PFSK-1 (cell line): ENCODE results near the gene MEG3.

ENCODE experiments used
- FOXP2 ChIP-seq: optimal IDR thresholded peaks from 2 replicates; pipeline ENCODE3; 2011; ENCODE audit warnings: borderline replicate concordance, control low read depth, inconsistent platforms; ENCODE audit not compliant: insufficient read depth; ENCODE audit errors: extremely low read length, extremely low read depth
- POLR2AphosphoS5 ChIP-seq: IDR thresholded peaks from 2 replicates; pipeline ENCODE4 v1.6.1; 2012; ENCODE audit warnings: low read depth, mild to moderate bottlenecking, control low read depth, low read length, moderate library complexity
- REST ChIP-seq, 2 experiments: IDR thresholded peaks; 2 replicates each; pipeline versions ENCODE4 v1.6.1 to v1.8.0; 2011 to 2012; ENCODE audit warnings: low read depth in 2 of 2, low read length in 2 of 2, control low read depth in 1 of 2, inconsistent platforms in 1 of 2, mild to moderate bottlenecking in 1 of 2, moderate library complexity in 1 of 2; ENCODE audit not compliant: insufficient read depth in 1 of 2
- SIN3A ChIP-seq: IDR thresholded peaks from 2 replicates; pipeline ENCODE4 v1.6.1; 2012; ENCODE audit warnings: mild to moderate bottlenecking, low read length, moderate library complexity, borderline replicate concordance; ENCODE audit not compliant: insufficient read depth
- TAF1 ChIP-seq: IDR thresholded peaks from 2 replicates; pipeline ENCODE4 v1.6.1; 2012; ENCODE audit warnings: low read length, control low read depth, borderline replicate concordance; ENCODE audit not compliant: insufficient read depth

Gene MEG3

GRCh38 chr14:100837805-100838350, 12.0 kb downstream of the MEG3 start:
- no peak for TF ChIP-seq SIN3A
- no peak for TF ChIP-seq POLR2AphosphoS5
- TF ChIP-seq REST (IDR thresholded peaks at IDR 0.05; ENCODE audit: insufficient read depth in 1 of 2, low read depth in 2 of 2, low read length in 2 of 2), result no peak
- no peak for TF ChIP-seq FOXP2
- TF ChIP-seq TAF1, result no peak

GRCh38 chr14:100838493-100839314, 12.8 kb downstream of the MEG3 start:
- TF ChIP-seq TAF1 (no peak), FOXP2 (no peak), POLR2AphosphoS5 (no peak), SIN3A (no peak), REST (IDR thresholded peaks at IDR 0.05; ENCODE audit: insufficient read depth in 1 of 2, low read depth in 2 of 2, low read length in 2 of 2) (no peak)

DNA sequence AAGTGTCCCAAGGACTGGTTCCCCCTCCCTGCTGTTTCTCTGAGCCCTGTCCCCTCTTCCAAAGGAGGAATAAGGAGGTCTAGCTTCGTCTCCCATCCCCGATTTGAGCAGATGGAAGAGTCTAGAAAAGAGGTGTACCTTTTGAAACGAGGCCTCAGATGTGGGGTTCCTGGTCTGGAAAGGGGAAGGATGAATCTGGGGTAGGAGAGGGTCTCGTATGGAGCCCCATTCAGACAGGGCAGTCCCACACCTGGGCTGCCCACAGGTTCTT, 13.3 kb downstream of the MEG3 start:
- TF ChIP-seq REST (IDR thresholded peaks at IDR 0.05; ENCODE audit: insufficient read depth in 1 of 2, low read depth in 2 of 2, low read length in 2 of 2) (no peak), TAF1 (no peak)

DNA sequence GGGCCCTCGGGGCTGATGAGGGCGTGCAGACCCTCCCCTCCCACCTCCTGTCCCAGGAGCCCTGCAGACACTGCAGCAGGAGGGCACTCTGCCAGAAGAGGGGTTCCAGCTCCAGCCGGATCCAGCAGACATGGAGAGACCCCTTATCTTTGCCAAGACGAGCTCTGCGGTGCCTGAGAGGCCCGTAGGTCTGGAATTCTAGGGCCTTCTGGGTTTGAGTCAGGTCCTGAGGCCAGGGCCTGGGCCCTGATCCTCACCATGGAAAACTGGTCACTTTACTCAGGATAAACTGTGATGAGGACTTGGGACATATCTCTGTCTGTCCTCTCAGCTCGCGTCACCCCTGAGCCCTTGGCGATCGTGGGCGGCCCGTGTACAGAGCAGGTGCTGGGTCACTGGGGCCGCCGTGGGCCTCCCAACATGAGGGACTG, 13.8 kb downstream of the MEG3 start:
- no peak for TF ChIP-seq TAF1
- no peak for TF ChIP-seq REST (IDR thresholded peaks at IDR 0.05; ENCODE audit: insufficient read depth in 1 of 2, low read depth in 2 of 2, low read length in 2 of 2)
- no peak for TF ChIP-seq SIN3A
- TF ChIP-seq POLR2AphosphoS5, result no peak
- no peak for TF ChIP-seq FOXP2
